ENCODE data around the gene SPEM1.

The SPEM1 gene

DNA sequence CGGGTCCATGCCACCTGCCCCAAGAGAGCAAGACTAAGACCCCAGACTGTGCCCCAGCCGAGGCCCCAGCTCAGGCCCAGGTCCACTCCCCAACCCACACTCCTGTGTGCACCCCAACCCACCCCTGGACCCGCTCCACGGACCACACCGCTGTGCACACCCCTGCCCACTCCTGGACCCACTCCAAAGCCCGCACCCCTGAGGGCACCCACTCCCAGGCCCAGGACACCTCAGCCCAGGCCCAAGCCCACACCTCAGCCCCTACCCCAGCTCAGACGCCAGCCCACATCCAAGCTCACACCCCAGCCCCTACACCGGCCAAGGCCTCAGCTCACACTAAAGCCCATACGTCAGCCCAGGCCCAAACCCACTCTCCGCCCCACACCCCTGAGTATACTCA lies 9.6 kb downstream of the SPEM1 start:
- Histone ChIP-seq H3K27ac (no peak overlapping the region), H3K9ac (no peak overlapping the region), H4K20me1 (no peaks in the 10 kb centered on the region), H3K36me3 (no peaks in the 10 kb centered on the region), H3K4me3 (no peak overlapping the region), H3K4me1 (peaks cover 3% of the 10 kb centered on the region), H3K9me3 (no peaks in the 10 kb centered on the region), H3K27me3 (no peaks in the 10 kb centered on the region), H3K4me2 (no peak overlapping the region)
- no peak for TF ChIP-seq Cebpa-rat (IDR thresholded peaks at IDR 0.05)

- Histone ChIP-seq H3K9me3 (no peaks in the 10 kb centered on the region), H3K4me2 (no peak overlapping the region), H3K27ac (no peak overlapping the region), H3K4me1 (peaks cover 3% of the 10 kb centered on the region), H3K4me3 (no peak overlapping the region), H4K20me1 (peaks cover under 1% of the 10 kb centered on the region; the same call in 1 of the 2 replicates), H3K36me3 (no peaks in the 10 kb centered on the region), H3K9ac (no peak overlapping the region), H3K27me3 (no peaks in the 10 kb centered on the region)
- no peak for TF ChIP-seq Cebpa-rat (IDR thresholded peaks at IDR 0.05)
Observed at GRCh38 chr17:7431231-7431630, 11.1 kb downstream of the SPEM1 start.

DNA sequence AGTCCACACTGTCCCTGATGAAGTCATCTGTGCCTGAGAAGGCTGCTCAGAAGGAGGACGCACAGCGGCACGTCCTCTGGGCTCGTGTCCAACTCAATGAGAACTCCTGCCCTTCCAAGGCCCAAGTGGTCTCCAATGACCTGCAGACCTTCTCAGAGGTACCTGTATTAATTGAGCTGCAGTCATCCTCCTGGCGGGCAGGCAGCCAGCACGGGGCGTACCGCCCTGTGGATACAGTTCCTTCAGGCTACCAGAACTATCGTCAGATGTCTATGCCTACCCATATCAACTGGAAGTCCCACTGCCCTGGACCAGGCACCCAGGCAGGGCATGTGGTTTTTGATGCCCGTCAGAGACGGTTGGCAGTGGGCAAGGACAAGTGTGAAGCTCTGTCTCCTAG lies 12.2 kb downstream of the SPEM1 start:
- no peak overlapping the region for H3K27ac ChIP-seq
- no peak for TF ChIP-seq Cebpa-rat (IDR thresholded peaks at IDR 0.05)
- H4K20me1 ChIP-seq: peaks cover 12% of the 10 kb centered on the region
- H3K27me3 ChIP-seq: peaks cover 3% of the 10 kb centered on the region; the same call in 1 of the 2 replicates
- H3K9ac ChIP-seq: no peak overlapping the region
- H3K4me2 ChIP-seq: no peak overlapping the region
- H3K4me3 ChIP-seq: no peak overlapping the region
- no peaks in the 10 kb centered on the region for H3K9me3 ChIP-seq
- no peaks in the 10 kb centered on the region for H3K36me3 ChIP-seq
- H3K4me1 ChIP-seq: peaks cover 14% of the 10 kb centered on the region

DNA sequence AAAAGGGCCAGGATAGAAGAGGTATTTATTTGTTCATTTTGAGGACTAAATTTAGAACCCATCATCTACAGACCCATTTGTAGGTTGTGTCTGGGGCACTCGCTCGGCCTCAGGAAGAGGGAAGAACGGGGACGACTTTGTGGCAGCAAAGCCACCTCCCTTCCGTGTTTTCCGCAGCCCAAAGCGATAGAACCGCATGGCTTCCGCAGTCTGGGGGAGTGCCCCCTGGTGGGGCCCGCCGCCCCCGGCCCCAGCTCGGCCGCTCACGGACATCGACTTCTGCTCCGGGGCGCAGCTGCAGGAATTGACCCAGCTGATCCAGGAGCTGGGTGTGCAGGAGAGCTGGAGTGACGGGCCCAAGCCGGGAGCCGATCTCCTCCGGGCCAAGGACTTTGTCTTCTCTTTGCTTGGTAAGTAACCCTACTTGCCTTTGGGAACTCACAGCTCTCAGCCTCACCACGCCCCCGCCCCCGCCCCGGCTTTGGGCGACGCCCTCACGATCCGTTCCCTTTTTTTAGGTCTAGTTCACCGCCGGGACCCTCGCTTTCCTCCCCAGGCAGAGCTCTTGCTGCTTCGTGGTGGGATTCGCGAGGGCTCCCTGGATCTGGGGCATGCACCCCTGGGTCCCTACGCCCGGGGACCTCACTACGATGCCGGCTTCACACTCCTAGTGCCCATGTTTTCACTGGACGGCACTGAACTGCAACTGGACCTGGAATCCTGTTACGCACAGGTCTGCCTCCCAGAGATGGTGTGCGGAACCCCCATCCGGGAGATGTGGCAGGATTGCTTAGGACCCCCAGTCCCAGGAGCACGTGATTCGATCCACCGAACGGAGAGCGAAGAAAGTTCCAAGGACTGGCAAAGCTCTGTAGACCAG lies 15.8 kb downstream of the SPEM1 start:
- Histone ChIP-seq H3K4me2 (peak overlapping the region; percentile 93), H3K4me1 (peaks cover 48% of the 10 kb centered on the region), H3K27ac (peak overlapping the region; percentile 52), H3K4me3 (peak overlapping the region; percentile 76), H3K36me3 (no peaks in the 10 kb centered on the region), H4K20me1 (peaks cover 48% of the 10 kb centered on the region), H3K9me3 (no peaks in the 10 kb centered on the region), H3K27me3 (peaks cover 39% of the 10 kb centered on the region), H3K9ac (peak overlapping the region; percentile 73)
- no peak for TF ChIP-seq Cebpa-rat (IDR thresholded peaks at IDR 0.05)

- Histone ChIP-seq H3K4me3 (peak overlapping the region; percentile 76), H3K27ac (no peak overlapping the region), H3K9me3 (no peaks in the 10 kb centered on the region), H4K20me1 (peaks cover 56% of the 10 kb centered on the region), H3K36me3 (no peaks in the 10 kb centered on the region), H3K4me2 (peak overlapping the region; percentile 93), H3K9ac (peak overlapping the region; percentile 73), H3K4me1 (peaks cover 48% of the 10 kb centered on the region), H3K27me3 (peaks cover 48% of the 10 kb centered on the region)
- TF ChIP-seq Cebpa-rat (IDR thresholded peaks at IDR 0.05): no peak
Observed at GRCh38 chr17:7436556-7437368, 16.6 kb downstream of the SPEM1 start.

DNA sequence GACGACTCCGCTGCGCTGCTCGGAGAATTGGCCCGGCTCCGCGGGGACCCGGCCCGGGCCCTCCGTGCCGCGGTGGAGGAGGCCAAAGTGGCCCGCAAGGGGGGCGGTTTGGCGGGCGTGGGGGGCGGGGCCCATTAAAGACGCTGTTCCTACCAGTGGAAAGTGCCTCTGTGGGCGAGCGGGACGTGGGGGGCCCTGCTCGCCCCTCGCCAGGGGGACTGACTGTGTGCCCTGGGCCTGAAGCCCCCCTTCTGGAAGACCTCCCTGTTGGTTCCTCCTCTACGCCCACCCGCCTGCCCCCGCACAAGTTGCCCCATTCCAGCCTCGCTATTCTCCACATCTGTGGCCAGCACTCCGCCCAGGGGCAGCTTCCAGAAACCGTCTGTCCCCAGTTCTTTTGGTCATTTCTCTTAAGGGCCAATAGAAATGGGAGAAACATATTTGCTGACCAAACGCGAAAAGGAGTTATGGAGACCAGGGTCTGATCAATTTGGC lies 17.3 kb downstream of the SPEM1 start:
- Histone ChIP-seq H3K9me3 (no peaks in the 10 kb centered on the region), H3K4me2 (peak overlapping the region; percentile 93), H3K4me3 (peak overlapping the region; percentile 76), H3K4me1 (peaks cover 48% of the 10 kb centered on the region), H3K27ac (no peak overlapping the region), H3K27me3 (peaks cover 54% of the 10 kb centered on the region), H4K20me1 (peaks cover 56% of the 10 kb centered on the region), H3K9ac (no peak overlapping the region), H3K36me3 (no peaks in the 10 kb centered on the region)
- TF ChIP-seq Cebpa-rat (IDR thresholded peaks at IDR 0.05): no peak

DNA sequence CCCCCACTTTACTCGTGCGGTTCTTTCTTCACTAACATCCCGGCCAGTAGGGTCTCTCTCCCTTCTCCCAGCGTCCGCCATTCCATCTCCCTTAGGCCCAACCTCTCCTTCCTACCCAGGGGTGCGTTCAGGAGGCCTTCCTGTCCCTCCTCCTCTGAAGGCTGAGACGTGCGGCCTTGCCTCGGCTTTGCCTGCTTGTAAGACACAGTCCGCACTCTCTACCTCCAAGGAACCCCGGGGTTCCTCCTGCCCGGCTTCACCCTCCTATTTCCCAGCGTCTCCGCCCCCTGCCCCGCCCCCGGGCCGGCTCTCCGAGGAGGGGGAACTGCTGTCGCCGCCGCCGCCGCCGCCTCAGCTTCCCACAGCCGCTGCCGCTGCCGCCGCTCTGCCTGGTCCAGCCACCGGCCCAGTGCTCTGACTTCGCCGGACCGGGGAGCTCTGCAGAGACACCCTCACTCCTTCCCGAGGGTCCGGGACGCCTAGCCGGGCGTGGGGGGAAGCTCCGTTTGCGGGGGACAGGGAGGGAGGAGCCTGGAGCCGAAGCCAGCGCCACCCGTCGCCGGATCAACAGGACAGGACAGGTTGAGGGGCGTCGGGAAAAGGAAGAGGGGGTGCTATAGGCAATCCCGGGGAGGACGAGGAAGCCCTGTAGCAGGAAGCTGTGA lies 18.0 kb downstream of the SPEM1 start:
- Histone ChIP-seq H3K4me2 (peak overlapping the region; percentile 93), H3K4me3 (peak overlapping the region; percentile 76)

GRCh38 chr17:7438656-7439460 lies 18.7 kb downstream of the SPEM1 start:
- H4K20me1 ChIP-seq: peaks cover 70% of the 10 kb centered on the region
- H3K4me3 ChIP-seq: peak overlapping the region; percentile 76
- H3K27ac ChIP-seq: no peak overlapping the region
- peaks cover 69% of the 10 kb centered on the region for H3K27me3 ChIP-seq
- peak overlapping the region; percentile 93 for H3K4me2 ChIP-seq
- H3K9ac ChIP-seq: 0 out of 2 replicates have a peak overlapping the region, but pooled peaks have one; percentile 48
- H3K9me3 ChIP-seq: no peaks in the 10 kb centered on the region
- peaks cover 48% of the 10 kb centered on the region for H3K4me1 ChIP-seq
- TF ChIP-seq Cebpa-rat (IDR thresholded peaks at IDR 0.05): no peak
- no peaks in the 10 kb centered on the region for H3K36me3 ChIP-seq

More for the DNA sequence above, 18.0 kb downstream of the SPEM1 start:
- Histone ChIP-seq H3K27me3 (peaks cover 61% of the 10 kb centered on the region), H3K36me3 (no peaks in the 10 kb centered on the region), H3K4me1 (peaks cover 48% of the 10 kb centered on the region), H3K9me3 (no peaks in the 10 kb centered on the region), H3K27ac (no peak overlapping the region), H3K9ac (peak overlapping the region; percentile 48; the same call in 1 of the 2 replicates), H4K20me1 (peaks cover 63% of the 10 kb centered on the region)
- no peak for TF ChIP-seq Cebpa-rat (IDR thresholded peaks at IDR 0.05)
